GM19452 (cell line): ENCODE measurements around the gene MIA.
"Not testable (repeated sequence)": the region's sequence is repeated elsewhere in the genome, so short reads cannot be mapped to it uniquely, and the experiment has no call there.

Experiments used
- ATAC-seq: cut with Tn5 transposase; IDR thresholded peaks from one replicate; pipeline ENCODE4 v1.9.1; 2021; ENCODE audit not compliant: unreplicated experiment

MIA gene

DNA sequence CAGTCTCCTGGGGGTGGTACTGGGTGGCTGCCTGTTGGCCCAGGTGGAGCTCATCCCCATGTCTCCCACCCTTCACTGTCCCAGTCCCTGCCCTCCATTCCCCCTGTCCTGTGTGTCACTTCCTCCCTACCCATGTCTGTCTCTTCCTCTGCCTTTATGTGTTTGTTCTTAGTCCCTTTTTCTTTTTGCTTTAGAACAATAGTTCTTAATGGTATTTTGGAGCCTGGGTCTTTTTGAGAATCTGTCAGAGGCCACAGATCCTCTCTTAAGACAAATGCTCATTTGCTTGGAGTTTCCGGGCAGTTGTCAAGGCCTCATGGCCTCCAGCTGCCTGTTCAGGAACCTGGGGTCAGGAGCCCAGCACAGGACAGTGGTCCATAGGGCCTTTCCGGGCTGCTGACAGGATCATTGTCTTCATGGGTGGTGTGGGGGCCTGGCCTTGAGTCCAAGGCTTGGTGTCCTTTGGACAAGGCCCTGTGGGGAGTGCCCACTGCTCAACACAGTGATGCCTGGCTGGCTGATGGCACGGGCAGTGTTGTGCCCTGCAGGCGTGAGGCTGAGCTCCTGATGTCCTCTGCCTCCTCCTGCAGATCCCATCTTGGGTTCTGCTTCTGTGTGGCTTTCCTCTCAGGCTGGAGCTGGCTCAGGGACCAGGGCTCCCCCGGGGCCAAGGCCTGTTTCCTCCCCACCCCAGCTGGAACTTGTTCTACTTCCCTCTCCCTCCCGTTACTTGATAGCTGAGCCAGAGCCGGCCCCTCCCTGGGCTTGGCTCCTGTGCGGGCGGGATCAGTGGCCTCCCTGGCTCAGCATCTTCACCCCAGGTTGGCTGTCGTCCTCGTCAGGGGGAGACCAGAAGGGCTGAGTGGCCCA lies 27.2 kb downstream of the MIA start:
- ATAC-seq: no peak

GRCh38 chr19:40803170-40803856 lies 28.0 kb downstream of the MIA start:
- no peak for ATAC-seq

- ATAC-seq: no peak
Observed at GRCh38 chr19:40803857-40804782, 28.8 kb downstream of the MIA start.

- no peak for ATAC-seq
Observed at GRCh38 chr19:40804783-40805242, 29.5 kb downstream of the MIA start.

DNA sequence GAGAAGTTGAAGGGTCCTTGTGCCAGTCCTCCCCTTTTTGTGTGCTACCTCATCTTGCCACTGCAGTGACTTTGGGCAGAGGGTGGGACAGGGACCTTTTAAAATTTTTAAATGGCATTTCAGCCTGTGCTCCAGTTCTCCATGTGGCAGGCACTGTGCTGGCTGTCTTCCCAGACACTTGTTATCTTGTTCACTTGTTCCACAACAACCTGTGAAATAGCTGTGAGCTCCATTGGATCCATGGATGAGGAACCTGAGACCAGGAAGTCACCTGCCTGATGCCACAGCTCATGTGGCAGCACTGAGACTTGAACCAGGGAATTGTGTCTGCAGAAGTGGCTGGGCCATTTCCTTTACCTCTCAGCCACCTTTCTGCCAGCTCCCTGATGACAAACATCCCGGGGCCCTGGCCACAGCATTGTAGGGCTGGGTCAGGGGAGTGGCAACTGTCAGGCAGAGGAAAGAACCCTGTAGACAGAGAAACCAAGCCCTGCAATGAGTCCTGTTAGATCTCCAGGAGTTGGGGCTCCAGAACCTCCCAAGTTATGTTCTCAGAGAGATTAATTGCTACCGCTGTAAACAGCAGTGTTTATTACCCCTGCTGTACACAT lies 30.0 kb downstream of the MIA start:
- ATAC-seq: no peak

- no peak for ATAC-seq
Observed at GRCh38 chr19:40806423-40807146, 31.3 kb downstream of the MIA start.

DNA sequence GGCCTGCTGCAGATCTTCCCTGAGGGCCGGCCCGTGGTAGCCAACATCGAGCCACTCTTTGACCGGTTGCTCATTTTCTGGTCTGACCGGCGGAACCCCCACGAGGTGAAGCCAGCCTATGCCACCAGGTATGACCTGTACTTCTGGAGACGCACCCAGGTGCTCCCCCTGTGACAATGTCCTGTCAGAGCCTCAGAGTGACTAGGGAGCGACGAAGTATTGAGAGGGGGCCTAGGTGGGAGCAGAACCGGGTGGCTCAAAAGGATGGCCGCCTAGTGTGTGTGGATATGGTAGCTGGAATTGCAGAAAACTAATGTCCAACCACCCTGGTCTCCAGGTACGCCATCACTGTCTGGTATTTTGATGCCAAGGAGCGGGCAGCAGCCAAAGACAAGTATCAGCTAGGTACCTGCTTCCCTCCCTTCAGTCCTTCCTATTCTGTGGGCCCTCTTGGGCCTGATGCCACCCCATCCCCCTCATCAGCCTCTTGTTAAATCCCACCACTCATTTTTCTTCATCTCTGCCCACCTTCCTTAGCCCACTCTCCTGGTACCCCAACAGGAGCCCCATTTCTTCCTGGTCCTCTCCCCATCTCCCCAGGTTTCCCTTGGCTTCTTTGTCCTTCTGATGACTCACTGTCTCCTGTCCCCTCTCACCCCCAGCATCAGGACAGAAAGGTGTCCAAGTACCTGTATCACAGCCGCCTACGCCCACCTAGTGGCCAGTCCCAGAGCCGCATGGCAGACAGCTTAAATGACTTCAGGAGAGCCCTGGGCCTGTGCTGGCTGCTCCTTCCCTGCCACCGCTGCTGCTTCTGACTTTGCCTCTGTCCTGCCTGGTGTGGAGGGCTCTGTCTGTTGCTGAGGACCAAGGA lies 32.1 kb downstream of the MIA start:
- no peak for ATAC-seq

DNA sequence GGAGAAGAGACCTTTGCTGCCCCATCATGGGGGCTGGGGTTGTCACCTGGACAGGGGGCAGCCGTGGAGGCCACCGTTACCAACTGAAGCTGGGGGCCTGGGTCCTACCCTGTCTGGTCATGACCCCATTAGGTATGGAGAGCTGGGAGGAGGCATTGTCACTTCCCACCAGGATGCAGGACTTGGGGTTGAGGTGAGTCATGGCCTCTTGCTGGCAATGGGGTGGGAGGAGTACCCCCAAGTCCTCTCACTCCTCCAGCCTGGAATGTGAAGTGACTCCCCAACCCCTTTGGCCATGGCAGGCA lies 32.7 kb downstream of the MIA start:
- ATAC-seq: no peak

DNA sequence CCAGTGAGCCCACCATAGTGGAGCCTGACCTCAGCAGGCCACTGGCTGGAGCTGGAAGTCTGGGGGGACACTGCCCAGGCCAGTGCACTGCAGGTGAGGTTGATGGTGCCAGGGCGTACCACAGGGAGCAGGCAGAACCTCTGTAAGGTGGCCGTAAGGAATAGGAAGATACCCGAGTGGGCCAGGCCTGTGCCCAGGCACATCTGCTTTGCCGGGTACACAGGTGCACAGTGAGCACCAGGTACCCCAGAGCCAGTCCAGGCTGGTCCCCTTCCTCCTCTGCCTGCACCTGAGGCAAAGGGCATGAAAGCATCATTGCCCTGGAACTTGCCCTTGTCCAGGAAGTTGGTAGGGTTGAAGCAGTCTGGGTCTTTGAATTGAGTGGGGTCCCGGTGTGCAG lies 33.2 kb downstream of the MIA start:
- ATAC-seq: no peak

DNA sequence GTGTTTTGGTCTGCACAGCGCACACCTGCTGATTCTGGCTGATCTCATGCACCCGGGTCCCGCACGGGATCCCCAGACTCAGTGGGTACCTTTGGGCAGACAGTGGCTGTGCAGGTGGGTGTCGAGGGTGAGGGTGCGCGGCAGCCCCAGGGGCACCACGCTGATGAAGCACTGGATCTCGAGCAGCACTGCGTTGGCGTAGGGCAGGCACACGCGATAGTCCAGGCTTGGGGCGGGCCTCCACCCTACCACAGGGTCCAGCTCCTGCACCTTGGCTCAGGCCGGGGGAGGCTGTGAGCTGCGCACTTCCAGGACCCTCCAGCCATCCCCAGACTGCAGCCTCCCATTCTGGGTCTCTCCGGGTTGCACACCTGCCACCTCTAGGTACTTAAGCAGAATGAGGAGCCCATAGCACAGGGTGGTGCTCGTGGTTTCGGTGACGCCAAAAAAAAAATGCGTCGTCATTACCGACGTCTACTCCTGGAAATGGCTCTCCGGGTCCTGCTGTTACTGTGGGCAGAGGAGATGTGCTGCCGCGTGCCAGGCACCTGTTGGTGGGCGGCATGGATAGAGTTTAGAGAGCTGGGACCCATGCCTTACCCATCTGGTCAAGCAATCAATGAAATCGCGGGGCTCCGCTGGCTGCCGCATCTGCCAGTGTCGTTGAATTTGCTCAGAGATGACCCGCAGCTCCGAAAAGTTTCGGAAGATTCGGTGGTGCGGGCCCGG lies 34.2 kb downstream of the MIA start:
- no peak for ATAC-seq

GRCh38 chr19:40810160-40810559 lies 34.8 kb downstream of the MIA start:
- ATAC-seq: no peak

- ATAC-seq: peak; percentile 55
Observed at GRCh38 chr19:40810649-40811408, 35.5 kb downstream of the MIA start.

GRCh38 chr19:40811478-40812341 lies 36.4 kb downstream of the MIA start:
- no peak for ATAC-seq

- not testable (repeated sequence) for ATAC-seq
Observed at GRCh38 chr19:40812571-40812970, 37.2 kb downstream of the MIA start.

- no peak for ATAC-seq
Observed at GRCh38 chr19:40813182-40813581, 37.9 kb downstream of the MIA start.

DNA sequence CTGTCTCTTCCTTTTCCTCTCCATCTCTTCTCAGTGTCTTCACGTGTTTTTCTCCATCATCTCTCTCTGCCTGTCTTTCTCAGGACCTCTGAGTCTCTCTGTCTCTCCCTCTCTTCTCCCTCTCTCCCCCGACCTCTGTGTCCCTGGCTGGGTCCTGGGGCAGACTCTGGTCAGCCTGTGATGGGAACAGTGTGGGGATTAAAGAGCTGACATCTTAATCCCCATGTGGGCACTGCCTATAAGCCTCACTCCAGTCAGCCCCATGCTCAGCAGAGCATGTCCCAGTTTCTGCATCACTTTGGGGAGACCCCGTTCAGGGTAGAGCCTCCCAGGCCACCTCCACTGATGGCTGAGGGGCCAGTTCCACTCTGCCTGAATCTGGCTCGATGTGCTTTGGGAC lies 39.9 kb downstream of the MIA start:
- no peak for ATAC-seq
